Measurements from ENCODE around the gene RABGGTA. TPM values are rescaled to one million over a fixed set of nuclear protein-coding genes. Genes with fewer than 3 reads are reported as not detected.

RABGGTA gene
- total RNA-seq, 1 experiment from 2014 or later, result 35.3 TPM

DNA sequence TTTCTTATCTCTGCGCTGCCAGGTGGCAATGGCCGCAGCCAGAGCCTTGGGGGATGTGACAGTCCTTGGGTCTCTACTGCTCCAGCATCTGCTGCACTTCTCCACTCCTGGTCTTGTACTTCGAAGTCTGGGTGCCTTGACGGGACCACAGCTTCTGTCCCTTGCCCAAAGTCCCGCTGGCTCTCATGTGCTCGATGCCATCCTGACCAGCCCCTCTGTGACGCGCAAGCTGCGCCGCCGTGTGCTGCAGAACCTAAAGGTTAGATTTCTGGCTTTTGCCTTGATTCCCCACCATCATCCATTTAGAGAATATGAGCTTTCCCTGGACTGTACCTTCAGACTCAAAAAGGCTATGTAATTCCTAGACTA lies 32.6 kb upstream of the RABGGTA start:
- no peak overlapping the region for H3K27ac Mint-ChIP-seq (ENCODE audit: unreplicated experiment)
- no TSS peak for BruUV-seq (replicated peaks)
- no peak for TF ChIP-seq CTCF (IDR thresholded peaks at IDR 0.05; ENCODE audit: unreplicated experiment)
- H3K4me3 Mint-ChIP-seq (ENCODE audit: low read depth, unreplicated experiment), result no peak overlapping the region
- H3K4me1 Mint-ChIP-seq (ENCODE audit: low read depth, unreplicated experiment), result peaks cover 30% of the 10 kb centered on the region
- no peaks in the 10 kb centered on the region for H3K27me3 Mint-ChIP-seq (ENCODE audit: unreplicated experiment)
- CTCF ChIA-PET, result no interaction called here
- H3K36me3 Mint-ChIP-seq (ENCODE audit: insufficient read depth, unreplicated experiment), result peaks cover 36% of the 10 kb centered on the region
- no peak for DNase-seq
- intact Hi-C loops (cut with micrococcal nuclease; ENCODE audit: unreplicated experiment), result no loop called here
- no peaks in the 10 kb centered on the region for H3K9me3 Mint-ChIP-seq (ENCODE audit: low read depth, unreplicated experiment)

DNA sequence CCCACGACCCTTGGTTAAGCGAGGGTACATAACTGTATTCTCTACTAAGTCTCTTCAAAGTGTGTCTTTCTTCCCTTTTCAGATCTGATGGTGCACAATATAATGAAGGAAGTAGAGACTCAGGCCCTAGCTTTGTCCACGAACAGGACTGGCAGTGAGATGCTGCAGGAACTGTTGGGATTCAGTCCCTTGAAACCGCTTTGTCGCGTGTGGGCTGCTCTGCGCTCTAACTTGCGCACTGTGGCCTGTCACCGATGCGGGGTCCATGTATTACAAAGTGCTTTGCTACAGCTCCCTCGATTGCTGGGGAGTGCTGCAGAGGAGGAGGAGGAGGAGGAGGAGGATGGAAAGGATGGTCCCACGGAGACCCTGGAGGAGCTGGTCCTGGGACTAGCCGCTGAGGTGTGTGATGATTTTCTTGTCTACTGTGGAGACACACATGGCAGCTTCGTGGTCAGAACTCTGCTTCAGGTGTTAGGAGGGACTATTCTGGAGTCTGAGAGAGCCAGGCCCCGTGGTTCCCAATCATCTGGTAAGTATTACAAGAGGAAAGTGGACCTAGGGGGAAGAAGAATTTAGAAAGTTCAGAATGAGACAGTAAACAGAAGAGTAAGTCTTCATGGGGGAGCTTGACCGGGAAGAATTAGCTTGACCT lies 29.1 kb upstream of the RABGGTA start:
- Mint-ChIP-seq H3K4me1 (ENCODE audit: low read depth, unreplicated experiment) (peaks cover 32% of the 10 kb centered on the region), H3K36me3 (ENCODE audit: insufficient read depth, unreplicated experiment) (peaks cover 38% of the 10 kb centered on the region), H3K27me3 (ENCODE audit: unreplicated experiment) (no peaks in the 10 kb centered on the region), H3K27ac (ENCODE audit: unreplicated experiment) (no peak overlapping the region), H3K9me3 (ENCODE audit: low read depth, unreplicated experiment) (no peaks in the 10 kb centered on the region), H3K4me3 (ENCODE audit: low read depth, unreplicated experiment) (peak overlapping the region; percentile 90)
- no peak for TF ChIP-seq CTCF (IDR thresholded peaks at IDR 0.05; ENCODE audit: unreplicated experiment)
- no peak for DNase-seq
- no TSS peak for BruUV-seq (replicated peaks)
- CTCF ChIA-PET, result interaction anchor here (0.8 to 4.2 kb wide), 6 partner anchors 7 to 85 kb away, joined by 3 to 108 read pairs (median 4); partner anchors contain the start of genes CIDEB, MDP1 and TINF2
- intact Hi-C loops (cut with micrococcal nuclease; ENCODE audit: unreplicated experiment), result no loop called here

- CTCF ChIA-PET, result interaction anchor here (0.6 to 4.2 kb wide), 9 partner anchors 8 to 153 kb away, joined by 3 to 108 read pairs (median 3); partner anchors contain the start of genes CIDEB, MDP1, RABGGTA and TINF2
- intact Hi-C loops (cut with micrococcal nuclease; ENCODE audit: unreplicated experiment), result no loop called here
- Mint-ChIP-seq H3K27me3 (ENCODE audit: unreplicated experiment) (no peaks in the 10 kb centered on the region), H3K36me3 (ENCODE audit: insufficient read depth, unreplicated experiment) (peaks cover 38% of the 10 kb centered on the region), H3K9me3 (ENCODE audit: low read depth, unreplicated experiment) (no peaks in the 10 kb centered on the region), H3K4me3 (ENCODE audit: low read depth, unreplicated experiment) (peak within 1 kb of the TSS; percentile 90), H3K27ac (ENCODE audit: unreplicated experiment) (peak within 1 kb of the TSS; percentile 88), H3K4me1 (ENCODE audit: low read depth, unreplicated experiment) (peaks cover 32% of the 10 kb centered on the region)
- BruUV-seq (replicated peaks), result TSS peak; percentile 75
- peak; percentile 94 for DNase-seq
- no peak for TF ChIP-seq CTCF (IDR thresholded peaks at IDR 0.05; ENCODE audit: unreplicated experiment)
These were observed 28.1 kb upstream of the RABGGTA start, which contains the start of the genes DHRS1 and NOP9 for GRCh38 chr14:24299255-24300191. Gene DHRS1 (minus strand): TSS chr14:24299780. CDS start chr14:24299106, 674 bp downstream. Gene NOP9 (plus strand): TSS chr14:24299850. CDS start chr14:24299955, 105 bp downstream.

DNA sequence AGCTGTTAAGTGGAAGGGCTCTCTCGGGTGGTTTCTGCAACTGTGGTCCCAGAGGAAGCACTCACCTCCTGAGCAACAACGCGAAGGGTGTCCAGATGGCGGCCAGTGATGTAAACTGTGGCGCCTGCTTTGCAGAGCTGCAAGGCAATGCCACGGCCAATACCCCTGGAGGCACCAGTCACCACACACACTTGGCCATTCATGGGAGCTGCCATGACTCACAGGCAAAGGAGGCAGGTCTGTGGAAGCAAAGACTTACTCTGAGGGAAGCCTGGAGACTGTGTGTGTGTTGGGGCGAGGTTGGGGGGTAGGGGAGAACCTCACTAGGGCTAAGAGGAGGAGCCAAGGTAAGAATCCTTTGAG lies 27.5 kb upstream of the RABGGTA start:
- DNase-seq, result peak; percentile 60
- intact Hi-C loops (cut with micrococcal nuclease; ENCODE audit: unreplicated experiment), result no loop called here
- Mint-ChIP-seq H3K27ac (ENCODE audit: unreplicated experiment) (peak overlapping the region; percentile 88), H3K27me3 (ENCODE audit: unreplicated experiment) (no peaks in the 10 kb centered on the region), H3K4me3 (ENCODE audit: low read depth, unreplicated experiment) (peak overlapping the region; percentile 90), H3K9me3 (ENCODE audit: low read depth, unreplicated experiment) (no peaks in the 10 kb centered on the region), H3K36me3 (ENCODE audit: insufficient read depth, unreplicated experiment) (peaks cover 35% of the 10 kb centered on the region), H3K4me1 (ENCODE audit: low read depth, unreplicated experiment) (peaks cover 32% of the 10 kb centered on the region)
- TF ChIP-seq CTCF (IDR thresholded peaks at IDR 0.05; ENCODE audit: unreplicated experiment), result no peak
- BruUV-seq (replicated peaks), result no TSS peak
- CTCF ChIA-PET, result interaction anchor here (0.6 to 4.2 kb wide), 6 partner anchors 9 to 152 kb away, joined by 3 to 108 read pairs (median 4); partner anchors contain the start of genes CIDEB, RABGGTA and TINF2
